A549 (cell line): ENCODE data around the gene KLF3.

Experiments
- BHLHE40 ChIP-seq: IDR thresholded peaks from 2 replicates; pipeline ENCODE4 v1.6.1; 2012; ENCODE audit warnings: low read depth, low read length, inconsistent platforms
- CTCF ChIP-seq: fragments of >200 bp; sonication (Bioruptor Twin); formaldehyde crosslinking; IDR thresholded peaks from 3 replicates; pipeline ENCODE4 v1.5.1; 2016
- ELK1 ChIP-seq: fragments of 150-350 bp; IDR thresholded peaks from 2 replicates; pipeline ENCODE4 v1.6.1; 2014; ENCODE audit warnings: low read depth, mild to moderate bottlenecking, low read length
- GATA3 ChIP-seq: IDR thresholded peaks from 2 replicates; pipeline ENCODE4 v1.6.1; 2012; ENCODE audit warnings: borderline replicate concordance
- HES2 ChIP-seq: fragments of >200 bp; sonication (Bioruptor Twin); formaldehyde crosslinking; IDR thresholded peaks from 2 replicates; pipeline ENCODE4 v1.6.1; 2016
- RFX5 ChIP-seq: fragments of 450-650 bp; IDR thresholded peaks from 2 replicates; pipeline ENCODE4 v1.7.1; 2014; ENCODE audit warnings: antibody characterized with exemption, mild to moderate bottlenecking, moderate library complexity
- USF2 ChIP-seq: fragments of 450-650 bp; IDR thresholded peaks from 2 replicates; pipeline ENCODE4 v1.6.1; 2014; ENCODE audit warnings: antibody characterized with exemption

GRCh38 chr4:38667085-38667893, 3.3 kb downstream of the KLF3 start:
- TF ChIP-seq CTCF (no peak), GATA3 (peak; percentile 68; the same call in 1 of the 2 replicates), BHLHE40 (no peak), ELK1 (no peak), HES2 (no peak), RFX5 (no peak), USF2 (no peak)
